Neuron (in vitro differentiated cells): Measurements from ENCODE around the gene GLP2R.

ENCODE experiments used
- H2AFZ ChIP-seq: one replicate; pipeline ENCODE4 v1.6.1; 2013; ENCODE audit warnings: low read depth, mild to moderate bottlenecking, inconsistent platforms, low read length, moderate library complexity
- H3K27me3 ChIP-seq: one replicate; pipeline ENCODE4 v1.6.1; 2013; ENCODE audit warnings: low read length; ENCODE audit not compliant: insufficient read depth
- H3K36me3 ChIP-seq: one replicate; pipeline ENCODE4 v1.6.1; 2013; ENCODE audit warnings: low read length; ENCODE audit not compliant: insufficient read depth
- H3K4me1 ChIP-seq: one replicate; pipeline ENCODE4 v1.6.1; 2013; ENCODE audit warnings: low read length; ENCODE audit not compliant: insufficient read depth
- H3K4me3 ChIP-seq: 2 replicates; pipeline ENCODE4 v1.5.1; 2013; ENCODE audit warnings: mild to moderate bottlenecking, low read length, moderate library complexity
- H3K9me3 ChIP-seq: one replicate; pipeline ENCODE4 v1.6.1; 2013; ENCODE audit warnings: low read length

GLP2R gene

GRCh38 chr17:9820448-9820847 lies 5.3 kb upstream of the GLP2R start:
- no peaks in the 10 kb centered on the region for H3K36me3 ChIP-seq
- H3K4me1 ChIP-seq: no peaks in the 10 kb centered on the region
- H2AFZ ChIP-seq: no peak overlapping the region
- H3K27me3 ChIP-seq: no peaks in the 10 kb centered on the region
- no peak overlapping the region for H3K4me3 ChIP-seq
- H3K9me3 ChIP-seq: no peaks in the 10 kb centered on the region

- Histone ChIP-seq H3K4me1 (no peaks in the 10 kb centered on the region), H2AFZ (no peak within 1 kb of the TSS), H3K4me3 (no peak within 1 kb of the TSS), H3K36me3 (no peaks in the 10 kb centered on the region), H3K9me3 (no peaks in the 10 kb centered on the region), H3K27me3 (no peaks in the 10 kb centered on the region)
These were observed 3.8 kb upstream of the GLP2R start, which contains the start of gene GSG1L2 for GRCh38 chr17:9821921-9822320. TSS of gene GSG1L2 (minus strand) at chr17:9822079. CDS start at chr17:9822071, 8 bp downstream.

- Histone ChIP-seq H3K4me1 (no peaks in the 10 kb centered on the region), H3K36me3 (no peaks in the 10 kb centered on the region), H3K4me3 (no peak overlapping the region), H3K9me3 (no peaks in the 10 kb centered on the region), H2AFZ (no peak overlapping the region), H3K27me3 (no peaks in the 10 kb centered on the region)
These were observed 1.6 kb upstream of the GLP2R start for GRCh38 chr17:9824094-9824493.

- Histone ChIP-seq H3K27me3 (no peaks in the 10 kb centered on the region), H2AFZ (no peak overlapping the region), H3K36me3 (no peaks in the 10 kb centered on the region), H3K4me1 (no peaks in the 10 kb centered on the region), H3K9me3 (no peaks in the 10 kb centered on the region), H3K4me3 (no peak overlapping the region)
These were observed 856 bp upstream of the GLP2R start for GRCh38 chr17:9824797-9825338.

- H3K36me3 ChIP-seq: no peaks in the 10 kb centered on the region
- H3K4me3 ChIP-seq: no peak overlapping the region
- H3K27me3 ChIP-seq: no peaks in the 10 kb centered on the region
- no peaks in the 10 kb centered on the region for H3K9me3 ChIP-seq
- no peak overlapping the region for H2AFZ ChIP-seq
- no peaks in the 10 kb centered on the region for H3K4me1 ChIP-seq
These were observed 2.9 kb downstream of the GLP2R start for GRCh38 chr17:9828296-9829295.

GRCh38 chr17:9829343-9829742 lies 3.6 kb downstream of the GLP2R start:
- H3K9me3 ChIP-seq: no peaks in the 10 kb centered on the region
- no peak overlapping the region for H3K4me3 ChIP-seq
- no peaks in the 10 kb centered on the region for H3K4me1 ChIP-seq
- no peaks in the 10 kb centered on the region for H3K27me3 ChIP-seq
- no peaks in the 10 kb centered on the region for H3K36me3 ChIP-seq
- no peak overlapping the region for H2AFZ ChIP-seq

GRCh38 chr17:9830711-9831110 lies 5.0 kb downstream of the GLP2R start:
- H3K36me3 ChIP-seq: no peaks in the 10 kb centered on the region
- no peak overlapping the region for H3K4me3 ChIP-seq
- H3K4me1 ChIP-seq: no peaks in the 10 kb centered on the region
- no peak overlapping the region for H2AFZ ChIP-seq
- no peaks in the 10 kb centered on the region for H3K27me3 ChIP-seq
- peaks cover 3% of the 10 kb centered on the region for H3K9me3 ChIP-seq

GRCh38 chr17:9833922-9834321 lies 8.2 kb downstream of the GLP2R start:
- Histone ChIP-seq H3K9me3 (peaks cover 3% of the 10 kb centered on the region), H3K4me3 (no peak overlapping the region), H3K36me3 (no peaks in the 10 kb centered on the region), H3K27me3 (no peaks in the 10 kb centered on the region), H3K4me1 (no peaks in the 10 kb centered on the region), H2AFZ (no peak overlapping the region)

- H3K36me3 ChIP-seq: no peaks in the 10 kb centered on the region
- no peak overlapping the region for H3K4me3 ChIP-seq
- H3K9me3 ChIP-seq: peaks cover 3% of the 10 kb centered on the region
- no peaks in the 10 kb centered on the region for H3K27me3 ChIP-seq
- H2AFZ ChIP-seq: no peak overlapping the region
- H3K4me1 ChIP-seq: no peaks in the 10 kb centered on the region
These were observed 12.1 kb downstream of the GLP2R start for GRCh38 chr17:9837551-9838471.

GRCh38 chr17:9839433-9839832 lies 13.7 kb downstream of the GLP2R start:
- Histone ChIP-seq H3K27me3 (no peaks in the 10 kb centered on the region), H3K4me1 (no peaks in the 10 kb centered on the region), H2AFZ (no peak overlapping the region), H3K36me3 (no peaks in the 10 kb centered on the region), H3K4me3 (no peak overlapping the region), H3K9me3 (peaks cover 3% of the 10 kb centered on the region)

- H3K36me3 ChIP-seq: no peaks in the 10 kb centered on the region
- H3K4me3 ChIP-seq: no peak overlapping the region
- no peaks in the 10 kb centered on the region for H3K4me1 ChIP-seq
- H2AFZ ChIP-seq: no peak overlapping the region
- H3K9me3 ChIP-seq: no peaks in the 10 kb centered on the region
- no peaks in the 10 kb centered on the region for H3K27me3 ChIP-seq
These were observed 16.5 kb downstream of the GLP2R start for GRCh38 chr17:9842057-9842758.

- no peak overlapping the region for H3K4me3 ChIP-seq
- H2AFZ ChIP-seq: no peak overlapping the region
- H3K36me3 ChIP-seq: no peaks in the 10 kb centered on the region
- no peaks in the 10 kb centered on the region for H3K9me3 ChIP-seq
- no peaks in the 10 kb centered on the region for H3K27me3 ChIP-seq
- H3K4me1 ChIP-seq: no peaks in the 10 kb centered on the region
These were observed 17.7 kb downstream of the GLP2R start for GRCh38 chr17:9843152-9844010.
